Parathyroid adenoma (tissue), 2 donors: ENCODE data around the gene ZNF253.
"Not testable (repeated sequence)": the region's sequence is repeated elsewhere in the genome, so short reads cannot be mapped to it uniquely, and the experiment has no call there.

Experiments used
- H2AFZ ChIP-seq: fragments of 300-600 bp; sonication (generic); one replicate; pipeline ENCODE4 v1.7.0; 2017; ENCODE audit warnings: antibody characterized with exemption, mild to moderate bottlenecking
- H3K27ac ChIP-seq: fragments of 300-600 bp; sonication (generic); one replicate; pipeline ENCODE4 v1.7.0; 2017
- H3K27me3 ChIP-seq: fragments of 300-600 bp; sonication (generic); one replicate; pipeline ENCODE4 v1.7.0; 2017; ENCODE audit warnings: low read length; ENCODE audit not compliant: control insufficient read depth, insufficient read depth
- H3K36me3 ChIP-seq: fragments of 300-600 bp; sonication (generic); one replicate; pipeline ENCODE4 v1.7.0; 2017; ENCODE audit warnings: low read length; ENCODE audit not compliant: control insufficient read depth, insufficient read depth
- H3K4me1 ChIP-seq: fragments of 300-600 bp; sonication (generic); one replicate; pipeline ENCODE4 v1.7.0; 2017; ENCODE audit warnings: control low read depth
- H3K4me2 ChIP-seq: fragments of 300-600 bp; sonication (generic); one replicate; pipeline ENCODE4 v1.7.0; 2017; ENCODE audit warnings: low read length
- H3K4me3 ChIP-seq: fragments of 300-600 bp; sonication (generic); one replicate; pipeline ENCODE4 v1.7.0; 2017; ENCODE audit warnings: low read depth, low read length
- H3K79me2 ChIP-seq: fragments of 300-600 bp; sonication (generic); one replicate; pipeline ENCODE4 v1.7.0; 2017; ENCODE audit warnings: control low read depth
- H3K9ac ChIP-seq: fragments of 300-600 bp; sonication (generic); one replicate; pipeline ENCODE4 v1.7.0; 2017; ENCODE audit warnings: mild to moderate bottlenecking
- H3K9me3 ChIP-seq: fragments of 300-600 bp; sonication (generic); one replicate; pipeline ENCODE4 v1.7.0; 2017; ENCODE audit warnings: low read length; ENCODE audit not compliant: control insufficient read depth
- CTCF ChIP-seq: fragments of 300-600 bp; sonication (generic); IDR thresholded peaks from one replicate; pipeline ENCODE4 v1.7.0; 2017; ENCODE audit warnings: antibody characterized with exemption, mild to moderate bottlenecking
- donor health status: primary hyperparathyroidism.

ZNF253 gene

GRCh38 chr19:19884583-19884982 is 18.9 kb downstream of the ZNF253 start:
- no peak overlapping the region for H3K27ac ChIP-seq
- no peak for TF ChIP-seq CTCF
- H3K4me1 ChIP-seq = no peaks in the 10 kb centered on the region
- H3K27me3 ChIP-seq = no peaks in the 10 kb centered on the region
- no peak overlapping the region for H3K4me2 ChIP-seq
- no peaks in the 10 kb centered on the region for H3K36me3 ChIP-seq
- H3K9ac ChIP-seq = no peak overlapping the region
- H3K79me2 ChIP-seq = peaks cover 3% of the 10 kb centered on the region
- H3K4me3 ChIP-seq = no peak overlapping the region
- no peak overlapping the region for H2AFZ ChIP-seq
- no peaks in the 10 kb centered on the region for H3K9me3 ChIP-seq

GRCh38 chr19:19892055-19892941 is 26.6 kb downstream of the ZNF253 start:
- H3K4me3 ChIP-seq, H3K9ac ChIP-seq, H3K27ac ChIP-seq, H3K9me3 ChIP-seq, H3K4me2 ChIP-seq, H3K79me2 ChIP-seq, H2AFZ ChIP-seq, H3K4me1 ChIP-seq, H3K27me3 ChIP-seq: not testable (repeated sequence)
- H3K36me3 ChIP-seq = peaks cover 22% of the 10 kb centered on the region

GRCh38 chr19:19900139-19900728 is 34.6 kb downstream of the ZNF253 start:
- Histone ChIP-seq H3K79me2 (no peaks in the 10 kb centered on the region), H3K9me3 (no peaks in the 10 kb centered on the region), H3K4me3 (peak overlapping the region; percentile 78), H3K27ac (no peak overlapping the region), H3K36me3 (no peaks in the 10 kb centered on the region), H3K4me2 (peak overlapping the region; percentile 73), H2AFZ (peak overlapping the region; percentile 61), H3K4me1 (no peaks in the 10 kb centered on the region), H3K9ac (no peak overlapping the region), H3K27me3 (no peaks in the 10 kb centered on the region)
- TF ChIP-seq CTCF = no peak

GRCh38 chr19:19900729-19901444 is 35.2 kb downstream of the ZNF253 start, which contains the start of gene ZNF93:
ZNF93 (plus strand) TSS chr19:19900946; CDS start chr19:19901089, 143 bp downstream.
- H2AFZ ChIP-seq = peak within 1 kb of the TSS; percentile 61
- peak within 1 kb of the TSS; percentile 34 for H3K27ac ChIP-seq
- no peaks in the 10 kb centered on the region for H3K79me2 ChIP-seq
- H3K27me3 ChIP-seq = no peaks in the 10 kb centered on the region
- peak within 1 kb of the TSS; percentile 78 for H3K4me3 ChIP-seq
- no peaks in the 10 kb centered on the region for H3K9me3 ChIP-seq
- no peaks in the 10 kb centered on the region for H3K36me3 ChIP-seq
- no peak within 1 kb of the TSS for H3K9ac ChIP-seq
- H3K4me1 ChIP-seq = no peaks in the 10 kb centered on the region
- TF ChIP-seq CTCF = no peak
- peak within 1 kb of the TSS; percentile 73 for H3K4me2 ChIP-seq

- H3K27ac ChIP-seq, H3K4me3 ChIP-seq, H2AFZ ChIP-seq, H3K9me3 ChIP-seq, H3K36me3 ChIP-seq, H3K4me2 ChIP-seq, H3K79me2 ChIP-seq, H3K9ac ChIP-seq, H3K27me3 ChIP-seq, H3K4me1 ChIP-seq: not testable (repeated sequence)
These were observed 41.9 kb downstream of the ZNF253 start for GRCh38 chr19:19907551-19907950.
